SK-N-SH treated with all-trans-retinoic acid at 6 μM for 48 hours (cell line): ENCODE measurements around the gene TAS2R60.

Experiments
- ARNTL ChIP-seq: fragments of 450-650 bp; formaldehyde crosslinking; IDR thresholded peaks from 2 replicates; pipeline ENCODE4 v1.5.0; 2020; ENCODE audit warnings: low read depth, mild to moderate bottlenecking, moderate library complexity, borderline replicate concordance
- CSDC2 ChIP-seq: fragments of 250-450 bp; sonication (Bioruptor Pico); IDR thresholded peaks from 2 replicates; pipeline ENCODE4 v1.5.0; 2020; ENCODE audit warnings: mild to moderate bottlenecking, moderate library complexity
- OSR1 ChIP-seq: fragments of 250-450 bp; sonication (Bioruptor Pico); IDR thresholded peaks from 2 replicates; pipeline ENCODE4 v1.8.0; 2022; ENCODE audit warnings: moderate library complexity, mild to moderate bottlenecking, inconsistent platforms
- TCF4 ChIP-seq: fragments of 250-450 bp; sonication (Bioruptor Pico); IDR thresholded peaks from 2 replicates; pipeline ENCODE4 v1.8.0; 2021; ENCODE audit warnings: mild to moderate bottlenecking, moderate library complexity, borderline replicate concordance
- ZFP3 ChIP-seq: fragments of 250-450 bp; sonication (Bioruptor Pico); IDR thresholded peaks from 2 replicates; pipeline ENCODE4 v1.5.0; 2020; ENCODE audit warnings: mild to moderate bottlenecking, moderate library complexity
- ZFP30 ChIP-seq: fragments of 450-650 bp; formaldehyde crosslinking; IDR thresholded peaks from 2 replicates; pipeline ENCODE4 v1.5.0; 2022; ENCODE audit warnings: mild to moderate bottlenecking, moderate library complexity
- TF ChIP-seq, protein P1 (sequence below): fragments of 250-450 bp; sonication (Bioruptor Pico); IDR thresholded peaks from 2 replicates; pipeline ENCODE4 v1.8.0; 2020; ENCODE audit warnings: mild to moderate bottlenecking, moderate library complexity, borderline replicate concordance

DNA sequence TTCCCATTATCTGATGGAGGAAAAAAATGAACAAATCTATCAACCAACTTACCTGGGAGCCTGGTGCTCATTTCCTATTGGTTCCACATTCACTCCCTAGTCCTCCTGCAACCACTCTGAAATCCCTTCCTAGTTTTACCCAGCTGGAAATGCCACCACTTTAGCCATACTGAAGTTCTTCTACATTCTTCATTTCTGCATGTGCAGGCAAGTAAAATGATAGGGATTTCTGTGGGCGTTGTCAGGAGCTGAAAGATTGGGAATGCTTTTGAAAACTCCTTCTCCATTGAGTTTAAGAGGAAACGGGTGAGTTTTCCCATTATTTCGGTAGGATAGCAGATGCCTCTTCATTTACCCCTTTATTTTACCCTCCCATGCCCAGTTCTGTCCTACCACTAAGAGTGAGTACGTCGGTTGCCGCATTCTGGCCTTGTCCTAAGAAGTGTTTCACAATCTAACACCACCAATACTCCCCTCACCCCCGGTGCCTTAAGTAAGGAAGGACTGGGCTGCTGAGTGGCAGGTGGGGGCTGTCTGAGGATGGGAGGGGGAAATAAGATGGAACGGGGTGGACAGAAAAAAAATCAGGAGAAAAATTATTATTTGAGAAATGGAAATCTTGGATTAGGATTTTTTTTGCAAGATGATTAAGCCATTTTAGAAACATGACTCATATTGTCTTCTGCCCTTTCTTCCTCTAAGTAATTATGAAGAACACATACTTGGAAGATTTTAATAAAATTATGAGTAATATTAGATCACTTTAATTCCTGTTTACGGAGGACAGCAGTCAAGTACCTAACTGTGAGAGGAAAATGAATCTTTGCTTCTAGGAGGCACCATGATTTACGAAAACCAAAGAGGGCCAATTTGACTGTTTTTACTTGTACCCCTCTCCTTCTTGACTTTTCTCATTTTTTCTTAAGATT, 13.2 kb upstream of the TAS2R60 start:
- TF ChIP-seq ZFP30 (CRISPR knock-in tag): no peak
- TF ChIP-seq TCF4 (CRISPR knock-in tag): no peak
- TF ChIP-seq OSR1 (CRISPR knock-in tag): no peak
- TF ChIP-seq ARNTL: no peak
- TF ChIP-seq, protein P1, sequence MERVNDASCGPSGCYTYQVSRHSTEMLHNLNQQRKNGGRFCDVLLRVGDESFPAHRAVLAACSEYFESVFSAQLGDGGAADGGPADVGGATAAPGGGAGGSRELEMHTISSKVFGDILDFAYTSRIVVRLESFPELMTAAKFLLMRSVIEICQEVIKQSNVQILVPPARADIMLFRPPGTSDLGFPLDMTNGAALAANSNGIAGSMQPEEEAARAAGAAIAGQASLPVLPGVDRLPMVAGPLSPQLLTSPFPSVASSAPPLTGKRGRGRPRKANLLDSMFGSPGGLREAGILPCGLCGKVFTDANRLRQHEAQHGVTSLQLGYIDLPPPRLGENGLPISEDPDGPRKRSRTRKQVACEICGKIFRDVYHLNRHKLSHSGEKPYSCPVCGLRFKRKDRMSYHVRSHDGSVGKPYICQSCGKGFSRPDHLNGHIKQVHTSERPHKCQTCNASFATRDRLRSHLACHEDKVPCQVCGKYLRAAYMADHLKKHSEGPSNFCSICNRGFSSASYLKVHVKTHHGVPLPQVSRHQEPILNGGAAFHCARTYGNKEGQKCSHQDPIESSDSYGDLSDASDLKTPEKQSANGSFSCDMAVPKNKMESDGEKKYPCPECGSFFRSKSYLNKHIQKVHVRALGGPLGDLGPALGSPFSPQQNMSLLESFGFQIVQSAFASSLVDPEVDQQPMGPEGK: no peak
- TF ChIP-seq CSDC2: no peak
- no peak for TF ChIP-seq ZFP3 (CRISPR knock-in tag)
